Measurements from ENCODE around the gene TMEM63A. TPM values are rescaled to one million over a fixed set of nuclear protein-coding genes. Genes with fewer than 3 reads are reported as not detected.

The TMEM63A gene
- polyA plus RNA-seq, 1 donor from 2014 or later, result not detected

DNA sequence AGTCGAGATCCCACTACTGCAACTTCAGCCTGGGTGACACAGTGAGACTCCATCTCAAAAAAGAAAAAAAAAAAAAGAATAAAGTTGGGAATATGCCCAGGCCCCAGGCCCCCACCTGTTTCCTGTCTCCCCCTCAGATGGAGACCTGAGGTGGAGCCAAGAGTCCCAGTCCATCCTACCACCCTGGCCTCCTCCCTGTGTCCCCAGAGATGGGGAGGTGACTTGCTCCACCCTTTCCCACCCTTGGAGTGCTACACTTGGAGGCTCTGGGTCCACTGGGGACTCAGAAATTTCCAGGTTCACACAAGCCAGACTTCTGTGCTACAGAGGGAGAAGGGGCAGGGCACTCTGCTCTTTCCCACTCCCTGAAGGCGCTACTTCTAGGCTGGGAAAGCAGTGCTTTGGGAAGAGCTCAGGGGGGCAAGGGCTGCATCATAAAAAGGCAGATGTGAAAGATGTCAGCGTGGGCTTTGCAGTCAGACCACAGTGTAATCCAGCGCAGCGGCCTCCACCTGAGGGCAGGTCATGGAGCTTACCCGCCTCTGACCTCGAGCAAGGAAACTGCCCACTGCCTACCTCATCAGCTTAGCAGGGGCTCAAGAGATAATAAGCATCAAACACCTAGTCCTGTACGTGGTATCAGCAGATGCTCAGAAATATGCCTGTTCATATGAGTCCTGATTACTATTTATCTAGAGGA, 13.4 kb downstream of the TMEM63A start:
- H2AFZ ChIP-seq (ENCODE audit: low read depth, low read length), result no peak overlapping the region
- H3K36me3 ChIP-seq (ENCODE audit: insufficient read depth, low read length), result no peaks in the 10 kb centered on the region

DNA sequence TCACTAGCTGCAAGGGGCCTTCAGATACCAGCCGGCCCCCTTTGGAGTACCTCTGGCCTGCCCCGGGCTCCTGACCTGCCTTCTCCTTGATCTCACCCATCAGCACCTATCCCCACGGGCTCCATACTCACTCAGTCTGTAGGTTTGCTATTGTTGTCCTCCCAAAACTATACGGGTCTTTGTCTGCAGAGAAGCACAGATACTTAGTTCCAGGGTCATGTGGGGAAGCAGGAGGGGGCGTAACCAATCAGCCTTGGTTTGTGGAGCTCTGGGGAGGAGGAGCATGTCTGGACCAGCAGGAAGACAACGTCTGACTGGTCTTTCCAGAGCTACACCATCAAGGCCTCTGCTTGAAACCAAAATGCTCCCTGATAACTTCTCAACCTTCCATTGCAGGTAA, 15.2 kb downstream of the TMEM63A start:
- TF ChIP-seq POLR2AphosphoS5 (IDR thresholded peaks at IDR 0.05) (no peak), TAF1 (IDR thresholded peaks at IDR 0.05; ENCODE audit: low read depth) (no peak), MXI1 (conservative IDR thresholded peaks at IDR 0.05; ENCODE audit: poor library complexity, severe bottlenecking) (no peak), EP300 (conservative IDR thresholded peaks at IDR 0.05; ENCODE audit: poor library complexity, severe bottlenecking) (no peak), SMC3 (conservative IDR thresholded peaks at IDR 0.05; ENCODE audit: poor library complexity) (no peak), EZH2 (IDR thresholded peaks at IDR 0.05; ENCODE audit: borderline replicate concordance, insufficient read depth, low read length, poor library complexity, severe bottlenecking) (no peak), RAD21 (conservative IDR thresholded peaks at IDR 0.05) (no peak)
- TF ChIP-seq, protein P1, sequence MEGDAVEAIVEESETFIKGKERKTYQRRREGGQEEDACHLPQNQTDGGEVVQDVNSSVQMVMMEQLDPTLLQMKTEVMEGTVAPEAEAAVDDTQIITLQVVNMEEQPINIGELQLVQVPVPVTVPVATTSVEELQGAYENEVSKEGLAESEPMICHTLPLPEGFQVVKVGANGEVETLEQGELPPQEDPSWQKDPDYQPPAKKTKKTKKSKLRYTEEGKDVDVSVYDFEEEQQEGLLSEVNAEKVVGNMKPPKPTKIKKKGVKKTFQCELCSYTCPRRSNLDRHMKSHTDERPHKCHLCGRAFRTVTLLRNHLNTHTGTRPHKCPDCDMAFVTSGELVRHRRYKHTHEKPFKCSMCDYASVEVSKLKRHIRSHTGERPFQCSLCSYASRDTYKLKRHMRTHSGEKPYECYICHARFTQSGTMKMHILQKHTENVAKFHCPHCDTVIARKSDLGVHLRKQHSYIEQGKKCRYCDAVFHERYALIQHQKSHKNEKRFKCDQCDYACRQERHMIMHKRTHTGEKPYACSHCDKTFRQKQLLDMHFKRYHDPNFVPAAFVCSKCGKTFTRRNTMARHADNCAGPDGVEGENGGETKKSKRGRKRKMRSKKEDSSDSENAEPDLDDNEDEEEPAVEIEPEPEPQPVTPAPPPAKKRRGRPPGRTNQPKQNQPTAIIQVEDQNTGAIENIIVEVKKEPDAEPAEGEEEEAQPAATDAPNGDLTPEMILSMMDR (IDR thresholded peaks at IDR 0.05; ENCODE audit: poor library complexity, severe bottlenecking), result no peak
- TF ChIP-seq, protein P2, sequence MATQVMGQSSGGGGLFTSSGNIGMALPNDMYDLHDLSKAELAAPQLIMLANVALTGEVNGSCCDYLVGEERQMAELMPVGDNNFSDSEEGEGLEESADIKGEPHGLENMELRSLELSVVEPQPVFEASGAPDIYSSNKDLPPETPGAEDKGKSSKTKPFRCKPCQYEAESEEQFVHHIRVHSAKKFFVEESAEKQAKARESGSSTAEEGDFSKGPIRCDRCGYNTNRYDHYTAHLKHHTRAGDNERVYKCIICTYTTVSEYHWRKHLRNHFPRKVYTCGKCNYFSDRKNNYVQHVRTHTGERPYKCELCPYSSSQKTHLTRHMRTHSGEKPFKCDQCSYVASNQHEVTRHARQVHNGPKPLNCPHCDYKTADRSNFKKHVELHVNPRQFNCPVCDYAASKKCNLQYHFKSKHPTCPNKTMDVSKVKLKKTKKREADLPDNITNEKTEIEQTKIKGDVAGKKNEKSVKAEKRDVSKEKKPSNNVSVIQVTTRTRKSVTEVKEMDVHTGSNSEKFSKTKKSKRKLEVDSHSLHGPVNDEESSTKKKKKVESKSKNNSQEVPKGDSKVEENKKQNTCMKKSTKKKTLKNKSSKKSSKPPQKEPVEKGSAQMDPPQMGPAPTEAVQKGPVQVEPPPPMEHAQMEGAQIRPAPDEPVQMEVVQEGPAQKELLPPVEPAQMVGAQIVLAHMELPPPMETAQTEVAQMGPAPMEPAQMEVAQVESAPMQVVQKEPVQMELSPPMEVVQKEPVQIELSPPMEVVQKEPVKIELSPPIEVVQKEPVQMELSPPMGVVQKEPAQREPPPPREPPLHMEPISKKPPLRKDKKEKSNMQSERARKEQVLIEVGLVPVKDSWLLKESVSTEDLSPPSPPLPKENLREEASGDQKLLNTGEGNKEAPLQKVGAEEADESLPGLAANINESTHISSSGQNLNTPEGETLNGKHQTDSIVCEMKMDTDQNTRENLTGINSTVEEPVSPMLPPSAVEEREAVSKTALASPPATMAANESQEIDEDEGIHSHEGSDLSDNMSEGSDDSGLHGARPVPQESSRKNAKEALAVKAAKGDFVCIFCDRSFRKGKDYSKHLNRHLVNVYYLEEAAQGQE (IDR thresholded peaks at IDR 0.05; ENCODE audit: borderline replicate concordance), result no peak
- no peaks in the 10 kb centered on the region for H3K36me3 ChIP-seq (ENCODE audit: insufficient read depth, low read length)

More for the DNA sequence above, 13.4 kb downstream of the TMEM63A start:
- H3K4me2 ChIP-seq (ENCODE audit: low read length), result no peak overlapping the region
- H4K20me1 ChIP-seq (ENCODE audit: insufficient read depth), result no peaks in the 10 kb centered on the region
- no peaks in the 10 kb centered on the region for H3K9me3 ChIP-seq (ENCODE audit: low read length)
- no peaks in the 10 kb centered on the region for H3K27me3 ChIP-seq (ENCODE audit: insufficient read depth, low read depth, low read length)
- no peaks in the 10 kb centered on the region for H3K9me2 ChIP-seq (ENCODE audit: insufficient read depth, low read length)
- no peak overlapping the region for H3K4me3 ChIP-seq (ENCODE audit: low read length)
- no peaks in the 10 kb centered on the region for H3K79me2 ChIP-seq (replicated peaks; ENCODE audit: insufficient read depth, low read length)
- H3K9ac ChIP-seq (ENCODE audit: low read length), result no peak overlapping the region
- TF ChIP-seq MXI1 (conservative IDR thresholded peaks at IDR 0.05; ENCODE audit: poor library complexity, severe bottlenecking) (no peak), POLR2AphosphoS5 (IDR thresholded peaks at IDR 0.05) (no peak), RAD21 (conservative IDR thresholded peaks at IDR 0.05) (no peak)
- TF ChIP-seq, protein P1 (IDR thresholded peaks at IDR 0.05; ENCODE audit: poor library complexity, severe bottlenecking), result no peak
- TF ChIP-seq, protein P2 (IDR thresholded peaks at IDR 0.05; ENCODE audit: borderline replicate concordance), result no peak
- no peak overlapping the region for H3K27ac ChIP-seq (ENCODE audit: low read length)
- no peaks in the 10 kb centered on the region for H3F3A ChIP-seq (ENCODE audit: insufficient read depth, low read length, poor library complexity, severe bottlenecking)

More for the DNA sequence above, 15.2 kb downstream of the TMEM63A start:
- Histone ChIP-seq H3K27ac (ENCODE audit: low read length) (no peak overlapping the region), H3K9me3 (ENCODE audit: low read length) (no peaks in the 10 kb centered on the region), H3K79me2 (replicated peaks; ENCODE audit: insufficient read depth, low read length) (no peaks in the 10 kb centered on the region), H3K4me2 (ENCODE audit: low read length) (no peak overlapping the region), H3F3A (ENCODE audit: insufficient read depth, low read length, poor library complexity, severe bottlenecking) (no peaks in the 10 kb centered on the region), H3K27me3 (ENCODE audit: insufficient read depth, low read depth, low read length) (no peaks in the 10 kb centered on the region), H3K4me3 (ENCODE audit: low read length) (no peak overlapping the region), H3K9me2 (ENCODE audit: insufficient read depth, low read length) (no peaks in the 10 kb centered on the region), H2AFZ (ENCODE audit: low read depth, low read length) (no peak overlapping the region), H3K9ac (ENCODE audit: low read length) (no peak overlapping the region), H4K20me1 (ENCODE audit: insufficient read depth) (no peaks in the 10 kb centered on the region)
